ENCODE results near the gene AUTS2. TPM values are rescaled to one million over a fixed set of nuclear protein-coding genes. Genes with fewer than 3 reads are reported as not detected.

The AUTS2 gene
- total and polyA plus RNA-seq, 9 of the 15 experiments (the other 6 are each of a cell fraction or from before 2014, with no cell fraction given): 0.58 TPM; not detected in 8

- TF ChIP-seq EZH2 (IDR thresholded peaks at IDR 0.05; ENCODE audit: borderline replicate concordance, low read depth, low read length): no peak
- no peak for TF ChIP-seq SNIP1 (IDR thresholded peaks at IDR 0.05; ENCODE audit: low read depth)
- TF ChIP-seq POLR2AphosphoS2 (IDR thresholded peaks at IDR 0.05; ENCODE audit: low read length): no peak
These were observed 902.0 kb downstream of the AUTS2 start (continued) for GRCh38 chr7:70500261-70500660.

- BruUV-seq (replicated peaks): no TSS peak
- Histone ChIP-seq H3K9ac (ENCODE audit: insufficient read depth in 1 of 2, low read depth in 2 of 2, low read length in 2 of 2) (no peak overlapping the region), H3K4me3 (no peak overlapping the region), H3K27me3 (ENCODE audit: control insufficient read depth in 2 of 2, insufficient read depth in 2 of 2, low read length in 2 of 2) (peaks cover 0 to 6% of the 10 kb centered on the region in 2 experiments; a peak in 1 of 5 replicates), H2AFZ (ENCODE audit: low read depth, low read length) (no peak overlapping the region), H3K79me2 (ENCODE audit: control insufficient read depth, insufficient read depth, low read length) (no peaks in the 10 kb centered on the region), H3K4me1 (replicated peaks in 1 of 2; ENCODE audit: control insufficient read depth in 2 of 2, insufficient read depth in 2 of 2, low read length in 2 of 2) (no peaks in the 10 kb centered on the region), H4K20me1 (replicated peaks; ENCODE audit: control insufficient read depth, insufficient read depth, low read length) (no peaks in the 10 kb centered on the region; the same call in 1 of the 2 replicates), H3K36me3 (ENCODE audit: control insufficient read depth, insufficient read depth, low read length) (no peaks in the 10 kb centered on the region), H3K27ac (ENCODE audit: extremely low read depth, low read depth, low read length) (no peak overlapping the region), H3K4me2 (ENCODE audit: insufficient read depth, low read length) (no peak overlapping the region), H3K9me1 (ENCODE audit: control insufficient read depth, insufficient read depth, low read length) (no peaks in the 10 kb centered on the region), H3K9me3 (replicated peaks; ENCODE audit: control insufficient read depth, insufficient read depth, low read depth, low read length) (no peaks in the 10 kb centered on the region)
- CTCF ChIA-PET (ENCODE audit: low intra/inter-chr PET ratio): no interaction called here
- no peak for DNase-seq (ENCODE audit: extremely low read depth in 1 of 4, low spot score in 3 of 4)
- no peak for ATAC-seq
- POLR2A ChIA-PET: no interaction called here
- in situ Hi-C loops (cut with MboI) (no loop called here), intact Hi-C loops (cut with micrococcal nuclease) (no loop called here)
- FAIRE-seq: no peak
- WGBS (ENCODE audit: insufficient coverage, low coverage, missing lambda C conversion rate): 0% methylated on average over 8 of the region's 8 CpGs
- TF ChIP-seq ZNF449 (CRISPR knock-in tag; IDR thresholded peaks at IDR 0.05) (no peak), ZBTB34 (CRISPR knock-in tag; IDR thresholded peaks at IDR 0.05) (no peak), NFIC (IDR thresholded peaks at IDR 0.05) (no peak), POLR3G (IDR thresholded peaks at IDR 0.05; ENCODE audit: extremely low read depth, insufficient read length, insufficient replicate concordance) (no peak), IRF1 (CRISPR knock-in tag; IDR thresholded peaks at IDR 0.05; ENCODE audit: borderline replicate concordance) (no peak), ZNF785 (CRISPR knock-in tag; IDR thresholded peaks at IDR 0.05) (no peak), NR0B1 (IDR thresholded peaks at IDR 0.05; ENCODE audit: partially characterized antibody) (no peak), CREB5 (CRISPR knock-in tag; IDR thresholded peaks at IDR 0.05) (no peak), TFAP4 (CRISPR knock-in tag; IDR thresholded peaks at IDR 0.05; ENCODE audit: borderline replicate concordance) (no peak)
These were observed 904.0 kb downstream of the AUTS2 start for GRCh38 chr7:70502117-70502863.
